ENCODE measurements around the gene ABCD3. TPM values are rescaled to one million over a fixed set of nuclear protein-coding genes. Genes with fewer than 3 reads are reported as not detected.

The ABCD3 gene
- total and polyA plus RNA-seq, 2 donors from 2014 or later: 43.2 to 65.1 TPM

GRCh38 chr1:94542088-94542870 lies 124.1 kb downstream of the ABCD3 start:
- TF ChIP-seq CTCF (IDR thresholded peaks at IDR 0.05; ENCODE audit: borderline replicate concordance, extremely low read depth, insufficient read depth): no peak
- H3K27me3 ChIP-seq (ENCODE audit: control insufficient read depth, insufficient read depth, low read length): no peaks in the 10 kb centered on the region
- no peak for FAIRE-seq
- intact Hi-C loops (cut with DNase I): no loop called here
- H3K27ac ChIP-seq (ENCODE audit: low read depth in 2 of 2, low read length in 2 of 2): peak overlapping the region; percentile 51 to 82
- peak in 4 of 5 donors; percentile 44 to 80 (median 58) for DNase-seq
- H3K36me3 ChIP-seq (ENCODE audit: control insufficient read depth in 2 of 3, insufficient read depth in 3 of 3, low read length in 3 of 3): no peaks in the 10 kb centered on the region
- H3K9ac ChIP-seq (ENCODE audit: low read length in 3 of 3): peak overlapping the region; percentile 19 to 77 (median 64)
- no peaks in the 10 kb centered on the region for H3K4me1 ChIP-seq (ENCODE audit: control insufficient read depth in 2 of 3, insufficient read depth in 2 of 3, low read depth in 1 of 3, low read length in 3 of 3)
- no peaks in the 10 kb centered on the region for H3K9me3 ChIP-seq (ENCODE audit: control insufficient read depth in 2 of 3, insufficient read depth in 1 of 3, low read length in 3 of 3)
- H3K4me3 ChIP-seq (ENCODE audit: low read length in 3 of 3): peak overlapping the region; percentile 47 to 73 (median 70)

- Histone ChIP-seq H3K4me3 (ENCODE audit: low read length in 3 of 3) (peak overlapping the region in 1 of 3 donors; percentile 73), H3K9me3 (ENCODE audit: control insufficient read depth in 2 of 3, insufficient read depth in 1 of 3, low read length in 3 of 3) (no peaks in the 10 kb centered on the region), H3K27me3 (ENCODE audit: control insufficient read depth, insufficient read depth, low read length) (no peaks in the 10 kb centered on the region), H3K4me1 (ENCODE audit: control insufficient read depth in 2 of 3, insufficient read depth in 2 of 3, low read depth in 1 of 3, low read length in 3 of 3) (no peaks in the 10 kb centered on the region), H3K9ac (ENCODE audit: low read length in 3 of 3) (no peak overlapping the region), H3K36me3 (ENCODE audit: control insufficient read depth in 2 of 3, insufficient read depth in 3 of 3, low read length in 3 of 3) (no peaks in the 10 kb centered on the region), H3K27ac (ENCODE audit: low read depth in 2 of 2, low read length in 2 of 2) (no peak overlapping the region)
- DNase-seq (no peak), FAIRE-seq (no peak)
- intact Hi-C loops (cut with DNase I): no loop called here
- TF ChIP-seq CTCF (IDR thresholded peaks at IDR 0.05; ENCODE audit: borderline replicate concordance, extremely low read depth, insufficient read depth): no peak
Measured at GRCh38 chr1:94543001-94543400, 124.8 kb downstream of the ABCD3 start.

GRCh38 chr1:94543893-94544635 lies 125.9 kb downstream of the ABCD3 start:
- no peak for FAIRE-seq
- intact Hi-C loops (cut with DNase I): no loop called here

More at GRCh38 chr1:94543893-94544635, 125.9 kb downstream of the ABCD3 start:
- Histone ChIP-seq H3K4me1 (ENCODE audit: control insufficient read depth in 2 of 3, insufficient read depth in 2 of 3, low read depth in 1 of 3, low read length in 3 of 3) (no peaks in the 10 kb centered on the region), H3K4me3 (ENCODE audit: low read length in 3 of 3) (no peak overlapping the region), H3K9ac (ENCODE audit: low read length in 3 of 3) (no peak overlapping the region), H3K9me3 (ENCODE audit: control insufficient read depth in 2 of 3, insufficient read depth in 1 of 3, low read length in 3 of 3) (no peaks in the 10 kb centered on the region), H3K27me3 (ENCODE audit: control insufficient read depth, insufficient read depth, low read length) (no peaks in the 10 kb centered on the region), H3K36me3 (ENCODE audit: control insufficient read depth in 2 of 3, insufficient read depth in 3 of 3, low read length in 3 of 3) (no peaks in the 10 kb centered on the region), H3K27ac (ENCODE audit: low read depth in 2 of 2, low read length in 2 of 2) (no peak overlapping the region)
- no peak for DNase-seq
- no peak for TF ChIP-seq CTCF (IDR thresholded peaks at IDR 0.05; ENCODE audit: borderline replicate concordance, extremely low read depth, insufficient read depth)
